Mammary epithelial cell (primary cell): ENCODE results near the gene STYXL2.

Experiments
- CTCF ChIP-seq, 2 donors: IDR thresholded peaks in 1 of 2; conservative IDR thresholded peaks in 1 of 2; 2 replicates each; pipeline ENCODE4 v1.5.1; 2011 to 2012; ENCODE audit warnings: inconsistent platforms in 2 of 2, low read length in 2 of 2, mild to moderate bottlenecking in 2 of 2, control low read depth in 1 of 2, low read depth in 1 of 2; ENCODE audit not compliant: insufficient read depth in 1 of 2; ENCODE audit errors: extremely low read depth in 1 of 2
- EZH2 ChIP-seq: IDR thresholded peaks from 2 replicates; pipeline ENCODE4 v1.6.1; 2012; ENCODE audit warnings: low read length, inconsistent platforms, borderline replicate concordance

- TF ChIP-seq CTCF (conservative IDR thresholded peaks at IDR 0.05 in 1 of 2, IDR thresholded peaks at IDR 0.05 in 1 of 2; ENCODE audit: extremely low read depth in 1 of 2, insufficient read depth in 1 of 2, low read depth in 1 of 2, low read length in 2 of 2) (no peak), EZH2 (no peak)
Measured at GRCh38 chr1:167095368-167095767, 1.5 kb downstream of the STYXL2 start.
